HepG2 (cell line): ENCODE measurements around the gene HINFP. TPM values are rescaled to one million over a fixed set of nuclear protein-coding genes. Genes with fewer than 3 reads are reported as not detected.
A peak's percentile ranks its signal among the peaks of the same experiment; 100 is the strongest.
"Not testable (repeated sequence)": the region's sequence is repeated elsewhere in the genome, so short reads cannot be mapped to it uniquely, and the experiment has no call there.

ENCODE experiments used
- ATAC-seq: fragments of 200-7000 bp; cut with Tn5 transposase; 3 replicates; pipeline ENCODE4 v1.9.1; 2020; ENCODE audit warnings: mild to moderate bottlenecking, moderate library complexity
- BruUV-seq: library from RNA; stranded (reverse); fragments of 400-500 nt; replicated peaks from 2 replicates; lab custom pipeline; 2021; lab: Mats Ljungman, UMichigan
- CTCF ChIA-PET: fragments of 300-600 bp; formaldehyde crosslinking; extraction: SDS; loops from one replicate; lab custom pipeline; 2021; ENCODE audit warnings: low total read pairs, inconsistent platforms, low intra/inter-chr PET ratio; lab: Yijun Ruan, JAX
- POLR2A ChIA-PET: fragments of 350-600 bp; sonication (Branson Sonifier 250); formaldehyde crosslinking; loops from one replicate; lab custom pipeline; 2020; ENCODE audit warnings: antibody characterized with exemption, inconsistent platforms; lab: Yijun Ruan, JAX
- DNase-seq: peaks from one replicate; pipeline ENCODE4 v3.0.0-alpha.2; 2015; ENCODE audit warnings: low spot score
- FAIRE-seq: peaks from 3 replicates; lab custom pipeline; 2011; peaks lifted over from hg19 to GRCh38; lab: Jason Lieb, UNC
- H2AFZ ChIP-seq: one replicate; pipeline ENCODE4 v1.6.1; 2011; ENCODE audit warnings: low read length, inconsistent platforms
- H3K27ac ChIP-seq: fragments of 300-600 bp; 3 replicates; pipeline ENCODE4 v1.8.0; 2011; ENCODE audit warnings: mixed run types, mild to moderate bottlenecking, mixed read lengths, low read length, inconsistent platforms; ENCODE audit not compliant: insufficient read depth; ENCODE audit errors: extremely low read length
- H3K27me3 ChIP-seq, 2 experiments: fragments of 200-600 bp in 1 of 2; 2 replicates in 1 of 2; 3 replicates in 1 of 2; pipeline versions ENCODE4 v1.6.0 to v1.8.0; 2011; ENCODE audit warnings: low read length in 2 of 2, mild to moderate bottlenecking in 2 of 2, moderate library complexity in 2 of 2, inconsistent platforms in 1 of 2; ENCODE audit not compliant: insufficient read depth in 2 of 2, control insufficient read depth in 1 of 2
- H3K36me3 ChIP-seq, 2 experiments: fragments of 200-600 bp in 1 of 2; replicated peaks in 1 of 2; 2 replicates in 1 of 2; 3 replicates in 1 of 2; pipeline versions ENCODE4 v1.5.1 to v1.8.0; 2011; ENCODE audit warnings: low read length in 2 of 2, inconsistent platforms in 1 of 2; ENCODE audit not compliant: insufficient read depth in 2 of 2, control insufficient read depth in 1 of 2
- H3K4me1 ChIP-seq: 2 replicates; pipeline ENCODE4 v1.5.1; 2012; ENCODE audit warnings: low read length, inconsistent platforms; ENCODE audit not compliant: insufficient read depth
- H3K4me2 ChIP-seq: 2 replicates; pipeline ENCODE4 v1.6.0; 2011; ENCODE audit warnings: low read depth, low read length, inconsistent platforms
- H3K4me3 ChIP-seq, 3 experiments: fragments of 200-600 bp in 1 of 3; sonication (generic), shearing (Covaris generic) in 1 of 3; replicated peaks in 1 of 3; 2 replicates each; pipeline ENCODE4 v1.5.1; 2011 to 2016; ENCODE audit warnings: low read length in 3 of 3, inconsistent platforms in 2 of 3, low read depth in 2 of 3, mild to moderate bottlenecking in 2 of 3, control low read depth in 1 of 3, mixed read lengths in 1 of 3; ENCODE audit not compliant: insufficient read depth in 1 of 3
- H3K79me2 ChIP-seq: one replicate; pipeline ENCODE4 v1.6.1; 2011; ENCODE audit warnings: low read length, inconsistent platforms; ENCODE audit not compliant: insufficient read depth
- H3K9ac ChIP-seq: 2 replicates; pipeline ENCODE4 v1.6.0; 2011; ENCODE audit warnings: mild to moderate bottlenecking, low read depth, low read length, inconsistent platforms; ENCODE audit not compliant: insufficient read depth
- H3K9me3 ChIP-seq: 2 replicates; pipeline ENCODE4 v1.5.1; 2012; ENCODE audit warnings: mild to moderate bottlenecking, low read length
- H4K20me1 ChIP-seq: 2 replicates; pipeline ENCODE4 v1.6.0; 2011; ENCODE audit warnings: inconsistent platforms, mild to moderate bottlenecking, low read length, moderate library complexity; ENCODE audit not compliant: insufficient read depth
- GABPB1 ChIP-seq: IDR thresholded peaks from 2 replicates; pipeline ENCODE4 v1.6.1; 2016; ENCODE audit warnings: mild to moderate bottlenecking, missing genetic modification reagents, moderate library complexity, missing compliant biosample characterization
- JUND ChIP-seq: sonication (generic); formaldehyde crosslinking; IDR thresholded peaks from 2 replicates; pipeline ENCODE4 v1.8.0; 2022; ENCODE audit warnings: mild to moderate bottlenecking, missing genetic modification reagents
- MIXL1 ChIP-seq: IDR thresholded peaks from 2 replicates; pipeline ENCODE4 v1.6.1; 2016
- PHF20 ChIP-seq: sonication (generic); formaldehyde crosslinking; IDR thresholded peaks from 2 replicates; pipeline ENCODE4 v1.5.0; 2020; ENCODE audit warnings: mild to moderate bottlenecking, missing genetic modification reagents
- SNAI1 ChIP-seq: sonication (generic); formaldehyde crosslinking; IDR thresholded peaks from 2 replicates; pipeline ENCODE4 v1.5.0; 2020; ENCODE audit warnings: mild to moderate bottlenecking, missing genetic modification reagents, borderline replicate concordance
- ZNF34 ChIP-seq: sonication (generic); formaldehyde crosslinking; IDR thresholded peaks from 2 replicates; pipeline ENCODE4 v1.4.0; 2020; ENCODE audit warnings: mild to moderate bottlenecking, missing genetic modification reagents, borderline replicate concordance
- WGBS: methylation state at CpG from one replicate; pipeline ENCODE4 v1.1.6; 2017; ENCODE audit warnings: low lambda C conversion rate; 5-methylcytosine and 5-hydroxymethylcytosine counted together
- in situ Hi-C: cut with HindIII; loops from 2 replicates; pipeline ENCODE4 v1.10.0; 2017; ENCODE audit warnings: low pct_unique_long_range_greater_than_20kb; ENCODE audit not compliant: extremely low pct_ligation_motif_present
- intact Hi-C: fragments of 100-400 bp; cut with micrococcal nuclease; formaldehyde crosslinking; loops from one replicate; pipeline ENCODE4 v1.10.0; 2022; ENCODE audit not compliant: unreplicated experiment
- polyA plus RNA-seq, 8 experiments: library from polyadenylated mRNA; depleted of rRNA in 3 of 8; stranded (reverse) in 7 of 8; unstranded in 1 of 8; fragments of >200 nt; fragmentation: Illumina TruSeq in 4 of 8; extraction: Trizol in 4 of 8; gene quantifications; 2 replicates each; pipeline versions ENCODE4 v1.2.1 to v1.2.3, GENCODE V29; 2011 to 2016; ENCODE audit warnings: low read depth in 4 of 8, missing spikeins in 1 of 8, mixed read lengths in 1 of 8; ENCODE audit not compliant: insufficient read depth in 1 of 8
- total RNA-seq, 5 experiments: library from RNA; depleted of rRNA; stranded (reverse); fragments of >200 nt; fragmentation: Illumina TruSeq; extraction: Trizol; gene quantifications; 2 replicates each; pipeline ENCODE4 v1.2.3, GENCODE V29; 2016; ENCODE audit warnings: low read depth in 1 of 5
- TF ChIP-seq, protein P1 (sequence below), 2 experiments: sonication (generic) in 1 of 2; formaldehyde crosslinking in 1 of 2; IDR thresholded peaks; 2 replicates each; pipeline versions ENCODE4 v1.4.0 to v1.6.1; 2018 to 2020; ENCODE audit warnings: missing genetic modification reagents in 2 of 2, borderline replicate concordance in 1 of 2, low read depth in 1 of 2, mild to moderate bottlenecking in 1 of 2, missing biosample characterization in 1 of 2
- TF ChIP-seq, protein P2 (sequence below): IDR thresholded peaks from 2 replicates; pipeline ENCODE4 v1.6.1; 2016; ENCODE audit warnings: low read depth, control low read depth
- TF ChIP-seq, protein P3 (sequence below): sonication (generic); formaldehyde crosslinking; IDR thresholded peaks from 2 replicates; pipeline ENCODE4 v1.4.0; 2020; ENCODE audit warnings: missing genetic modification reagents

The HINFP gene
- total and polyA plus RNA-seq, 2 of the 13 experiments (the other 11 are each of a cell fraction or from before 2014, with no cell fraction given) = 15.1 to 21.4 TPM

DNA sequence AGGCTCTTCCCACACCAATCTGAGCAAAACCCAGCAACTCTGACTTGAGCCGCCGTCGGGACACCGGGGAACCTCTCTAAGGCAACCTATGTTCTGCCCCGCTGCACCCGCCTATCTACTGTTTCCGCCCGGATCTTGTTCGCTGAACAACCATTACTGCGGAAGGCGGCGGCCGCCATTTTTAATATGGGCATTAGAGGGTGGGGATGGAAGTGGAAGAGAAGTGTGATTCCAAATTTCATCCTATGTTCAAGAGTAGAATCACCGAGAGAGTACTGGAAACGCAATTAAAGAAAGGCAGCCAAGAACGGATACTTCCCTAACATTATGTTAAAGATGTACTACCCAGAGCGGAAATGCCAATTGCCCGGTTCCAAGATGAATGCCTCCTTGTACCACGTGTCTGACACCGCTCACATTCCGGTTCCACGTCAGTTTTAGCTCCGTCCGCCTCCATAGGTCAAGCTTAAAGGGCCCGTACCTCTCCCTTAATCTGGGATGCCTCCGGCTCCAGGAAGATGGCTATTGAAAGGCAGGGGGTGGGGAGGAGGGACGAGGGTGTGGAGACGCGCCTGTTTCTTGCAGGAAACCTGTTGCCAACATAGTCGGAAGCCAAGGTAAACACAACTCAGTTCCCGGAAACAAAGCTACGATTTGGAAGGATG lies 19.5 kb upstream of the HINFP start, which contains the start of gene DPAGT1 (continued):
- TF ChIP-seq SNAI1 (CRISPR knock-in tag) = no peak
- TF ChIP-seq, protein P1, sequence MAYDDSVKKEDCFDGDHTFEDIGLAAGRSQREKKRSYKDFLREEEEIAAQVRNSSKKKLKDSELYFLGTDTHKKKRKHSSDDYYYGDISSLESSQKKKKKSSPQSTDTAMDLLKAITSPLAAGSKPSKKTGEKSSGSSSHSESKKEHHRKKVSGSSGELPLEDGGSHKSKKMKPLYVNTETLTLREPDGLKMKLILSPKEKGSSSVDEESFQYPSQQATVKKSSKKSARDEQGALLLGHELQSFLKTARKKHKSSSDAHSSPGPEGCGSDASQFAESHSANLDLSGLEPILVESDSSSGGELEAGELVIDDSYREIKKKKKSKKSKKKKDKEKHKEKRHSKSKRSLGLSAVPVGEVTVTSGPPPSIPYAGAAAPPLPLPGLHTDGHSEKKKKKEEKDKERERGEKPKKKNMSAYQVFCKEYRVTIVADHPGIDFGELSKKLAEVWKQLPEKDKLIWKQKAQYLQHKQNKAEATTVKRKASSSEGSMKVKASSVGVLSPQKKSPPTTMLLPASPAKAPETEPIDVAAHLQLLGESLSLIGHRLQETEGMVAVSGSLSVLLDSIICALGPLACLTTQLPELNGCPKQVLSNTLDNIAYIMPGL (CRISPR knock-in tag; IDR thresholded peaks at IDR 0.05; ENCODE audit: borderline replicate concordance in 1 of 2, low read depth in 1 of 2) = peak; percentile 72 to 82; a peak in 3 of 4 replicates
- TF ChIP-seq, protein P2, sequence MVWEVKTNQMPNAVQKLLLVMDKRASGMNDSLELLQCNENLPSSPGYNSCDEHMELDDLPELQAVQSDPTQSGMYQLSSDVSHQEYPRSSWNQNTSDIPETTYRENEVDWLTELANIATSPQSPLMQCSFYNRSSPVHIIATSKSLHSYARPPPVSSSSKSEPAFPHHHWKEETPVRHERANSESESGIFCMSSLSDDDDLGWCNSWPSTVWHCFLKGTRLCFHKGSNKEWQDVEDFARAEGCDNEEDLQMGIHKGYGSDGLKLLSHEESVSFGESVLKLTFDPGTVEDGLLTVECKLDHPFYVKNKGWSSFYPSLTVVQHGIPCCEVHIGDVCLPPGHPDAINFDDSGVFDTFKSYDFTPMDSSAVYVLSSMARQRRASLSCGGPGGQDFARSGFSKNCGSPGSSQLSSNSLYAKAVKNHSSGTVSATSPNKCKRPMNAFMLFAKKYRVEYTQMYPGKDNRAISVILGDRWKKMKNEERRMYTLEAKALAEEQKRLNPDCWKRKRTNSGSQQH = peak; percentile 86
- TF ChIP-seq ZNF34 = no peak
- TF ChIP-seq JUND (CRISPR knock-in tag) = no peak
- peak; percentile 88 for TF ChIP-seq PHF20 (CRISPR knock-in tag)
- peak; percentile 93 for TF ChIP-seq GABPB1
- TF ChIP-seq, protein P3, sequence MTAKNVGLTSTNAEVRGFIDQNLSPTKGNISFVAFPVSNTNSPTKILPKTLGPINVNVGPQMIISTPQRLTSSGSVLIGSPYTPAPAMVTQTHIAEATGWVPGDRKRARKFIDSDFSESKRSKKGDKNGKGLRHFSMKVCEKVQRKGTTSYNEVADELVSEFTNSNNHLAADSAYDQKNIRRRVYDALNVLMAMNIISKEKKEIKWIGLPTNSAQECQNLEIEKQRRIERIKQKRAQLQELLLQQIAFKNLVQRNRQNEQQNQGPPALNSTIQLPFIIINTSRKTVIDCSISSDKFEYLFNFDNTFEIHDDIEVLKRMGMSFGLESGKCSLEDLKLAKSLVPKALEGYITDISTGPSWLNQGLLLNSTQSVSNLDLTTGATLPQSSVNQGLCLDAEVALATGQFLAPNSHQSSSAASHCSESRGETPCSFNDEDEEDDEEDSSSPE (CRISPR knock-in tag) = no peak; the same call in 1 of the 2 replicates
- peak; percentile 41 for TF ChIP-seq MIXL1 (CRISPR knock-in tag)
- TF ChIP-seq, all 625 proteins: peak for 167

DNA sequence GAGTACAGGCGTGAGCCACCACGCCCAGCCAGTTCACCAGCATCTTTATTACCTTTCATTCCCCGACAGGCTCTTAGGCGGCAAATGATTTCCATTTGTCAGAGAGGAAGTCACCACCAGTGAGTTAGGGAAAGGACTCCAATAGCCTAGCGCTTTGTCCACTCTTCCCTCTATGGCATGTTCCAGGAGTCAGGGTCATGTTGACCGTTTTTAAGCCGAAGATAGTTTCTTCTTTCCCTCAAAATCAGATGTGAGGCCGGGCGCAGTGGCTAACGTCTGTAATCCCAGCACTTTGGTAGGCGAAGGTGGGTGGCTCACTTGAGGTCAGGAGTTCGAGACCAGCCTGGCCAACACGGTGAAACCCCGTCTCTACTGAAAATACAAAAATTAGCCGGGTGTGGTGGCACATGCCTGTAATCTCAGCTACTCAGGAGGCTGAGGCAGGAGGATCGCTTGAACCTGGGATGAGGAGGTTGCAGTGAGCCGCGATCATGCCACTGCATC lies 18.2 kb upstream of the HINFP start:
- intact Hi-C loops = loop anchor here (2.0 kb wide), 1 partner anchor 54 kb away; no protein-coding TSS in a partner anchor
- H3K9me3 ChIP-seq, H4K20me1 ChIP-seq, CTCF ChIA-PET, in situ Hi-C loops, H2AFZ ChIP-seq, ATAC-seq, BruUV-seq, H3K27ac ChIP-seq, FAIRE-seq, DNase-seq, H3K27me3 ChIP-seq, H3K4me3 ChIP-seq, H3K36me3 ChIP-seq: not testable (repeated sequence)
- POLR2A ChIA-PET = interaction anchor here (0.9 to 2.0 kb wide), 8 partner anchors 9 to 85 kb away, joined by 3 to 47 read pairs (median 11); partner anchors contain the start of genes HINFP, HMBS, NLRX1 and RPS25
- Histone ChIP-seq H3K4me1 (peaks cover 36% of the 10 kb centered on the region), H3K9ac (0 out of 2 replicates have a peak overlapping the region, but pooled peaks have one; percentile 93), H3K4me2 (peak overlapping the region; percentile 96), H3K79me2 (peaks cover 15% of the 10 kb centered on the region)
- WGBS = 97% methylated on average over 18 of the region's 18 CpGs
